Pancreas (tissue), 10 donors: Measurements from ENCODE around the gene ERGIC3. TPM values are rescaled to one million over a fixed set of nuclear protein-coding genes. Genes with fewer than 3 reads are reported as not detected.

Experiments used
- ATAC-seq, 4 donors: fragments of 200-7000 bp; cut with Tn5 transposase; one replicate each; pipeline versions ENCODE4 v1.8.0 to v1.9.1; 2020; ENCODE audit warnings: mild to moderate bottlenecking in 4 of 4, moderate library complexity in 4 of 4
- DNase-seq, 6 donors: peaks; one replicate each; pipeline ENCODE4 v3.0.0-alpha.2; 2020
- FAIRE-seq: peaks from 2 replicates; lab custom pipeline; 2012; peaks lifted over from hg19 to GRCh38; lab: Jason Lieb, UNC
- H3K27ac ChIP-seq, 4 donors: fragments of 200-600 bp; sonication (generic); 1 replicate in 3 of 4; 2 replicates in 1 of 4; pipeline versions ENCODE4 v1.5.0 to v1.8.0; 2020
- H3K27me3 ChIP-seq, 4 donors: fragments of 200-600 bp; one replicate each; pipeline ENCODE4 v1.8.0; 2021
- H3K36me3 ChIP-seq, 3 donors: fragments of 200-600 bp; sonication (generic) in 1 of 3; one replicate each; pipeline versions ENCODE4 v1.5.0 to v1.8.0; 2020 to 2021
- H3K4me1 ChIP-seq, 3 donors: fragments of 200-600 bp; one replicate each; pipeline ENCODE4 v1.8.0; 2021
- H3K4me3 ChIP-seq, 4 donors: fragments of 200-600 bp; sonication (generic) in 2 of 4; one replicate each; pipeline versions ENCODE4 v1.5.0 to v1.8.0; 2020 to 2021
- H3K9me3 ChIP-seq, 4 donors: fragments of 200-600 bp; one replicate each; pipeline ENCODE4 v1.8.0; 2021
- WGBS, 2 donors: extraction: QIAGEN DNeasy Blood & Tissue Kit; methylation state at CpG; one replicate each; pipeline ENCODE4 v1.1.7; 2013; 5-methylcytosine and 5-hydroxymethylcytosine counted together
- intact Hi-C, 3 donors: fragments of 100-400 bp; cut with DNase I; formaldehyde crosslinking; loops; one replicate each; pipeline versions ENCODE4 v1.11.1 to v1.14.2; 2022
- polyA plus RNA-seq, 2 donors: library from polyadenylated mRNA; stranded (reverse); fragments of 200-250 nt; gene quantifications; one replicate each; pipeline ENCODE4 v1.2.3, GENCODE V29; 2013
- total RNA-seq, 6 donors: library from RNA; stranded (reverse); fragmentation: NEBNext Ultra II Directional in 4 of 6; extraction: Animal tissue kit (Norgen Biotek cat#: 25700) in 4 of 6; gene quantifications; one replicate each; pipeline versions ENCODE4 v1.2.1 to v1.2.4, GENCODE V29; 2021 to 2023
- TF ChIP-seq, protein P1 (sequence below), 4 donors: fragments of 200-600 bp; sonication (generic) in 3 of 4; IDR thresholded peaks; one replicate each; pipeline versions ENCODE4 v1.5.0 to v1.8.0; 2021; ENCODE audit warnings: antibody characterized with exemption in 4 of 4
- donor health status: healthy with polysubstance abuse.
- donor health status: DM: no; HTN: no; CAD: no; lungs with moderate emphysema.
- donor health status: DM: no; HTN: no; CAD: no.
- donor health status: control.
- donor health status: control.
- donor health status: Bipolar disorder and iron deficiency.
- donor health status: DM: yes; HTN: yes; CAD: no.
- donor health status: DM: no; HTN: no; CAD: no.
- donor health status: DM: no; HTN: no; CAD: no.
- donor health status: DM: yes; HTN: yes; CAD: no.

Gene ERGIC3
- total RNA-seq (100 to 1,000 TPM; 112 to 167 (median 124) TPM), polyA plus RNA-seq (100 to 1,000 TPM; 160 to 168 TPM)

DNA sequence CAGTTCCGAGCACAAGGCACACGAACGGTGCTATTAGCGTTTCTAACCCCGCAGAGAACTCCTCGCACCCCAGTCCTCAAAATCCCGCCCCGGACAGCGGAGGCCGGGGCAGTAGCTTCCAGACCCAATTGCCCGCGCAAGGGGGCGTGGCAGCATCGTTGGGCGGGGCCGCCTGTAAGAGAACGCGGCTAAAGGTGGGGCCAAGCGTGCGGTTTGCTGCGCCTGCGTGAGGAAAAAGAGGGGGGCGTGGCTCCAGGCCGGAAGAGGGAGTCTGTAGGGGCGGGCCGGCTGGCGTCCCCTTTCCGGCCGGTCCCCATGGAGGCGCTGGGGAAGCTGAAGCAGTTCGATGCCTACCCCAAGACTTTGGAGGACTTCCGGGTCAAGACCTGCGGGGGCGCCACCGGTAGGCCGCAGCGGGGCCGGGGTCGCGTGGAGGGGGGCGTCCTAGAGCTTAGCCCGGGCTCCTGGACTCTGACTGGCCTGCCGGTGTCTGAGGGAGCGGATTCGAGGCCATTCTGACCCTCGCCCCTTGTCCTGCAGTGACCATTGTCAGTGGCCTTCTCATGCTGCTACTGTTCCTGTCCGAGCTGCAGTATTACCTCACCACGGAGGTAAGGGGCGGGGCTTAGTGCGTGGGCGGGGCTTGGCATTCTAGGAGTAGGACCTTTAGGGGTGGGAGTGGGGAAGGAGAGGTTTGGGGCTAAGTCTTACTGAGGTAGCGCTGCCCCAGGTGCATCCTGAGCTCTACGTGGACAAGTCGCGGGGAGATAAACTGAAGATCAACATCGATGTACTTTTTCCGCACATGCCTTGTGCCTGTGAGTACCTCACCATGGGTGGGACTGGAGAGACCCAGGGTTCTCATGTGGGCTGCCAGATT lies at the start of gene ERGIC3:
Gene ERGIC3 (plus strand): TSS at position 296 of the 880 bp plus-strand sequence. CDS start 20 bp downstream, at position 316.
- intact Hi-C loops, result no loop called here
- TF ChIP-seq, protein P1, sequence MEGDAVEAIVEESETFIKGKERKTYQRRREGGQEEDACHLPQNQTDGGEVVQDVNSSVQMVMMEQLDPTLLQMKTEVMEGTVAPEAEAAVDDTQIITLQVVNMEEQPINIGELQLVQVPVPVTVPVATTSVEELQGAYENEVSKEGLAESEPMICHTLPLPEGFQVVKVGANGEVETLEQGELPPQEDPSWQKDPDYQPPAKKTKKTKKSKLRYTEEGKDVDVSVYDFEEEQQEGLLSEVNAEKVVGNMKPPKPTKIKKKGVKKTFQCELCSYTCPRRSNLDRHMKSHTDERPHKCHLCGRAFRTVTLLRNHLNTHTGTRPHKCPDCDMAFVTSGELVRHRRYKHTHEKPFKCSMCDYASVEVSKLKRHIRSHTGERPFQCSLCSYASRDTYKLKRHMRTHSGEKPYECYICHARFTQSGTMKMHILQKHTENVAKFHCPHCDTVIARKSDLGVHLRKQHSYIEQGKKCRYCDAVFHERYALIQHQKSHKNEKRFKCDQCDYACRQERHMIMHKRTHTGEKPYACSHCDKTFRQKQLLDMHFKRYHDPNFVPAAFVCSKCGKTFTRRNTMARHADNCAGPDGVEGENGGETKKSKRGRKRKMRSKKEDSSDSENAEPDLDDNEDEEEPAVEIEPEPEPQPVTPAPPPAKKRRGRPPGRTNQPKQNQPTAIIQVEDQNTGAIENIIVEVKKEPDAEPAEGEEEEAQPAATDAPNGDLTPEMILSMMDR (IDR thresholded peaks at IDR 0.05), result no peak
- FAIRE-seq, result peak; percentile 37

DNA sequence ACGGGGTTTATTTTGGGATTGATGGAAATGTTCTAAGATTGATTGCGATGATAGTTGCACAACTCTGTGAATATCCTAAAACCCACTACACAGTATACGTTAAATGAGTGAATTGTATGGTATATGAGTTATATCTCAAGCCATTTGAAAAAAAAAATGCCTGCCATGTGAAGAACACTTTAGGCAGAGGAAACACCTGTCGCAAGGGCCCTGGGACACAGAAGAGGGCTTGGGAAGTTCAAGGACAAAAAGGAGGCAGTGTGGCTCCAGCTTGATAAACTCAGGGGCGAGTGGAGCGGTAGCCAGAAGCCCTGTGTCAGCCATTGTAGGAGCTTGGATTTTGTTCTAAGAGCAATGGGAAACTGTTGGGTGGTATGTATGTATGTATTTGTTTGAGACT lies 49.5 kb upstream of the ERGIC3 start:
- H3K9me3 ChIP-seq, result no peaks in the 10 kb centered on the region
- no peaks in the 10 kb centered on the region for H3K27me3 ChIP-seq
- DNase-seq, result no peak
- no peak overlapping the region for H3K4me3 ChIP-seq
- no peak overlapping the region for H3K27ac ChIP-seq
- no peak for ATAC-seq
- intact Hi-C loops, result no loop called here
- WGBS, 2 donors, result 94% methylated on average over 6 of the region's 6 CpGs
- H3K4me1 ChIP-seq, result no peaks in the 10 kb centered on the region
- TF ChIP-seq, protein P1 (IDR thresholded peaks at IDR 0.05), result no peak
- H3K36me3 ChIP-seq, result peaks cover 0 to 42% (median 6%) of the 10 kb centered on the region in 3 donors
- FAIRE-seq, result no peak

More for the DNA sequence above, at the start of gene ERGIC3:
- Histone ChIP-seq H3K4me3 (peak within 1 kb of the TSS; percentile 78 to 96 (median 91)), H3K27me3 (no peaks in the 10 kb centered on the region), H3K9me3 (no peaks in the 10 kb centered on the region), H3K4me1 (peaks cover 0 to 8% (median 0%) of the 10 kb centered on the region in 3 donors), H3K36me3 (peaks cover 0 to 1% (median 0%) of the 10 kb centered on the region in 3 donors), H3K27ac (peak within 1 kb of the TSS; percentile 68 to 79 (median 76))
- DNase-seq (peak; percentile 96 to 99 (median 98)), ATAC-seq (peak; percentile 100)
- WGBS, 2 donors, result 5% methylated on average over 50 to 57 of the region's 57 CpGs

DNA sequence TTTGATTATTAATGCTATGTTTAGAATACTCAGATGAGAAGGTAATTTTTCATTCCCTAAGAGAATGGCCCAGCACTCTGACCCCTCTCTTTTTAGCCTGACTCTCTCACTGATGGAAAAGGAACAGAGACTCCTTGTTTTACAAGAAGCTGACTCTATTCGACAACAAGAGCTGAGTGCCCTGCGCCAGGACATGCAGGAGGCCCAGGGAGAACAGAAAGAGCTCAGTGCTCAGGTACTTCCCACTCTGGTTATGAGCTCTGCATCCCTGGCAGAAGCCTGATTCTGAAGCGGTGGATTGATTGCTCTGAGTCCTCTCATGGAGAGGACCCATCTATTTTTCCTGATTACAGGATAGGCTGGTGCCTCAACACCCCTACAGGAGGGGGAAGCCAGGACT lies 45.4 kb upstream of the ERGIC3 start:
- ATAC-seq (no peak), DNase-seq (no peak), FAIRE-seq (no peak)
- TF ChIP-seq, protein P1 (IDR thresholded peaks at IDR 0.05), result no peak
- intact Hi-C loops, result no loop called here
- Histone ChIP-seq H3K36me3 (peaks cover 0 to 52% (median 6%) of the 10 kb centered on the region in 3 donors), H3K9me3 (no peaks in the 10 kb centered on the region), H3K27me3 (no peaks in the 10 kb centered on the region), H3K4me3 (no peak overlapping the region), H3K4me1 (no peaks in the 10 kb centered on the region), H3K27ac (no peak overlapping the region)
- WGBS, 2 donors, result 91 to 95% methylated on average over 3 of the region's 3 CpGs

DNA sequence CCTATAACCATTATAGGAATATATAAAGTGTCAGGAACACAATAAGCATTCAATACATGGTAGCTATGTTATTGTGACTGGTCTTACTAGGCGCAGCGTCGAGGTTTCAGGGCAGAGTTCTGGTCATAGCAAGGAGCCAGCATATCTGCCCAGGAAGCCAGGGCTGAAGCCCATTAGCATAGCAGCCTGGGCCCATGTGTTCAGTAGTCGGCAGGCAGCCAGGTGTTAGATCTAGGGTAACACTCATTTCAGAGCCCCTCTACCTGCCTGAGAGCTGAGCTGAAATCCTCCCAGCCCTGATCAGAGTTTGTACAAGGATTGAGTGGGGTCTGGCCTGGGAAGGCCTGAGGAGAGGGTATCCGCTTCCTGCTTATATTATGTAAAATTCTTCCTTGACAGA lies 44.6 kb upstream of the ERGIC3 start:
- FAIRE-seq (no peak), DNase-seq (no peak), ATAC-seq (no peak)
- no peaks in the 10 kb centered on the region for H3K9me3 ChIP-seq
- H3K4me1 ChIP-seq, result no peaks in the 10 kb centered on the region
- 91 to 95% methylated on average over 5 of the region's 5 CpGs for WGBS, 2 donors
- no peaks in the 10 kb centered on the region for H3K27me3 ChIP-seq
- intact Hi-C loops, result no loop called here
- peaks cover 0 to 49% (median 10%) of the 10 kb centered on the region in 3 donors for H3K36me3 ChIP-seq
- H3K27ac ChIP-seq, result no peak overlapping the region
- H3K4me3 ChIP-seq, result no peak overlapping the region
- TF ChIP-seq, protein P1 (IDR thresholded peaks at IDR 0.05), result no peak
